Sigmoid colon (tissue), 4 donors: Measurements from ENCODE around the gene P3H2.

Experiments
- POLR2A ChIP-seq, 2 donors: fragments of 450-650 bp; IDR thresholded peaks; one replicate each; pipeline ENCODE4 v1.6.1; 2016; ENCODE audit warnings: antibody characterized with exemption in 2 of 2, mild to moderate bottlenecking in 2 of 2, moderate library complexity in 2 of 2
- POLR2AphosphoS5 ChIP-seq, 4 donors: sonication (generic); formaldehyde crosslinking; IDR thresholded peaks; one replicate each; pipeline ENCODE4 v1.6.1; 2017; ENCODE audit warnings: antibody characterized with exemption in 4 of 4

DNA sequence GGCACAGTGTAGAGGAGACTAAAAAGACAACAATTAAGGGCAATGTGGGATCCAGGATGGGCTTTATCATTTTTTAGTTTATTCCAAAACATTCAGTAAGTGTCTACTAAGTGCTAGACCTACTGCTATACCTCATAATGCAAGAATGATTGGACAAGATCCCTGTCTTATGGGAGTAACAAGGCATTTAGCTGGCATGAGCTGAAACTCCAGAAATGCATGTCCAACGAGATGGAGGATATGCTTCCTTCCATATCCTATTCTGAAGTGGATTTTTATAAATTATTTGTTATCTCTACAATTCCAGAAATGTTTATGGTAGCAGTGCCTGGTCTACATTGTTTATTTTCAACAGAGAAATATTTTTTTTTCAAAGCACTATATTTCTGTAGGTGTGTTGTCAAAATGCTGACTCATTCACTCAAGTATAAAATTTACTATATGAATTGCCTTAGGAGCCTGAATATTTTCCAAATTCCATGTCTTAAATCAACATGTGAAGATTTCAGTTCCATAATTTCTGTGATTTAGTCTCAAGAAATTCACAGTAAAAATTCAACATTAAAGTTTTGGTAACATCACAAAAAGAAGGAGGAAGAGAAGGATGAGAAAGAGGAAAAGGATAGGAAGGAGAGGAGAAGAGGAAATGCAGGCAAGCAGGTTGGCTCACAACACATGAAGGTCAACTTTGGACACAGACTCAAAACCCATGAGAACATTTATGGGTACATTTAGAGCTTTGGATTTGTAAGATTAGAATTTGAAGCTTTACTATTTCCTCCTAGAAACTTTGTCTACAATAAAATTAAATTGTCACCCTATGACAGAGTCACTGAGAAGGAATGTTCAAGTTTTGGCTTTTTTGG, 88.6 kb downstream of the P3H2 start:
- TF ChIP-seq POLR2AphosphoS5 (IDR thresholded peaks at IDR 0.05) (no peak), POLR2A (IDR thresholded peaks at IDR 0.05) (no peak)
